Panc1 (cell line): ENCODE data around the gene MTX1. TPM values are rescaled to one million over a fixed set of nuclear protein-coding genes. Genes with fewer than 3 reads are reported as not detected.

Source experiments
- ATAC-seq: fragments of 200-7000 bp; cut with Tn5 transposase; 2 replicates; pipeline ENCODE4 v1.9.1; 2020; ENCODE audit warnings: mild to moderate bottlenecking, moderate library complexity
- BruUV-seq: library from RNA; stranded (reverse); fragments of 400-500 nt; replicated peaks from 2 replicates; lab custom pipeline; 2021; lab: Mats Ljungman, UMichigan
- CTCF ChIA-PET: fragments of 300-600 bp; sonication (Branson Sonifier 250); formaldehyde crosslinking; loops from one replicate; lab custom pipeline; 2022; ENCODE audit warnings: antibody characterized with exemption; lab: Charles Lee
- POLR2A ChIA-PET: fragments of 300-600 bp; sonication (Branson Sonifier 250); formaldehyde crosslinking; loops from one replicate; lab custom pipeline; 2022; ENCODE audit warnings: antibody characterized with exemption; lab: Charles Lee
- DNase-seq: peaks from one replicate; pipeline ENCODE4 v3.0.0-alpha.2; 2010; ENCODE audit warnings: low read depth, low spot score
- H3K27ac ChIP-seq: 2 replicates; pipeline ENCODE4 v1.5.1; 2011; ENCODE audit warnings: mild to moderate bottlenecking, low read length, inconsistent platforms
- H3K27me3 ChIP-seq: fragments of 200-500 bp; sonication (Bioruptor generic); 2 replicates; pipeline ENCODE4 v1.6.0; 2014; ENCODE audit warnings: low read length, inconsistent platforms; ENCODE audit not compliant: control insufficient read depth, insufficient read depth
- H3K36me3 ChIP-seq: fragments of 200-500 bp; sonication (Bioruptor generic); 2 replicates; pipeline ENCODE4 v1.5.1; 2014; ENCODE audit warnings: inconsistent platforms, mild to moderate bottlenecking, low read length, moderate library complexity; ENCODE audit not compliant: control insufficient read depth, insufficient read depth
- H3K4me1 ChIP-seq: 2 replicates; pipeline ENCODE4 v1.5.1; 2011; ENCODE audit warnings: inconsistent platforms, mild to moderate bottlenecking, low read length, moderate library complexity; ENCODE audit not compliant: control insufficient read depth, insufficient read depth
- H3K4me3 ChIP-seq, 2 experiments: 2 replicates each; pipeline ENCODE4 v1.5.1; 2011 to 2012; ENCODE audit warnings: low read depth in 2 of 2, low read length in 2 of 2, mild to moderate bottlenecking in 2 of 2, inconsistent platforms in 1 of 2, moderate library complexity in 1 of 2
- H3K9me3 ChIP-seq: fragments of 200-500 bp; sonication (Bioruptor generic); 2 replicates; pipeline ENCODE4 v1.5.1; 2014; ENCODE audit warnings: low read depth, mild to moderate bottlenecking, inconsistent platforms, low read length, moderate library complexity; ENCODE audit not compliant: control insufficient read depth, insufficient read depth
- POLR2AphosphoS5 ChIP-seq: IDR thresholded peaks from 2 replicates; pipeline ENCODE4 v1.6.1; 2012; ENCODE audit warnings: mild to moderate bottlenecking, low read depth, low read length, moderate library complexity
- REST ChIP-seq, 2 experiments: IDR thresholded peaks; 2 replicates each; pipeline ENCODE4 v1.6.1; 2011 to 2012; ENCODE audit warnings: low read depth in 2 of 2, control low read depth in 1 of 2, low read length in 1 of 2, mild to moderate bottlenecking in 1 of 2, moderate library complexity in 1 of 2; ENCODE audit not compliant: insufficient read depth in 1 of 2
- SIN3A ChIP-seq: IDR thresholded peaks from 2 replicates; pipeline ENCODE4 v1.6.1; 2012; ENCODE audit warnings: low read depth, mild to moderate bottlenecking, low read length, moderate library complexity, borderline replicate concordance; ENCODE audit not compliant: insufficient read depth
- TCF7L2 ChIP-seq: IDR thresholded peaks from 2 replicates; pipeline ENCODE4 v1.6.1; 2011; ENCODE audit warnings: mild to moderate bottlenecking, low read depth, low read length, inconsistent platforms
- in situ Hi-C: cut with HindIII; loops from 2 replicates; pipeline ENCODE4 v1.10.0; 2016; ENCODE audit warnings: low sequenced_read_pairs, low pct_unique_long_range_greater_than_20kb
- intact Hi-C: fragments of 100-400 bp; cut with micrococcal nuclease; formaldehyde crosslinking; loops from one replicate; pipeline ENCODE4 v1.10.0; 2022; ENCODE audit not compliant: unreplicated experiment
- total RNA-seq: library from RNA; stranded (reverse); gene quantifications from one replicate; pipeline ENCODE4 v1.2.1, GENCODE V29; 2021; ENCODE audit not compliant: unreplicated experiment
- TF ChIP-seq, protein P1 (sequence below): fragments of 450-650 bp; IDR thresholded peaks from 2 replicates; pipeline ENCODE4 v1.5.1; 2017; ENCODE audit warnings: mild to moderate bottlenecking

MTX1 gene
- total RNA-seq, 1 experiment from 2014 or later = 53.6 TPM

GRCh38 chr1:155196103-155196892, 12.2 kb upstream of the MTX1 start:
- H3K4me3 ChIP-seq = peak overlapping the region; percentile 64 to 96
- POLR2A ChIA-PET = interaction anchor here (0.6 kb wide), 1 partner anchor 51 kb away, joined by 6 read pairs; no protein-coding TSS in a partner anchor
- H3K4me1 ChIP-seq = peaks cover 24% of the 10 kb centered on the region
- H3K27me3 ChIP-seq = no peaks in the 10 kb centered on the region
- H3K9me3 ChIP-seq = no peaks in the 10 kb centered on the region
- BruUV-seq = no TSS peak
- CTCF ChIA-PET = no interaction called here
- H3K36me3 ChIP-seq = peaks cover 3% of the 10 kb centered on the region; the same call in 1 of the 2 replicates
- peak overlapping the region; percentile 79 for H3K27ac ChIP-seq
- in situ Hi-C loops = no loop called here
- ATAC-seq (no peak), DNase-seq (no peak)
- intact Hi-C loops = no loop called here
- TF ChIP-seq TCF7L2 (no peak), SIN3A (no peak), POLR2AphosphoS5 (no peak), REST (IDR thresholded peaks at IDR 0.05; ENCODE audit: insufficient read depth in 1 of 2, low read depth in 2 of 2, low read length in 1 of 2) (no peak)
- TF ChIP-seq, protein P1, sequence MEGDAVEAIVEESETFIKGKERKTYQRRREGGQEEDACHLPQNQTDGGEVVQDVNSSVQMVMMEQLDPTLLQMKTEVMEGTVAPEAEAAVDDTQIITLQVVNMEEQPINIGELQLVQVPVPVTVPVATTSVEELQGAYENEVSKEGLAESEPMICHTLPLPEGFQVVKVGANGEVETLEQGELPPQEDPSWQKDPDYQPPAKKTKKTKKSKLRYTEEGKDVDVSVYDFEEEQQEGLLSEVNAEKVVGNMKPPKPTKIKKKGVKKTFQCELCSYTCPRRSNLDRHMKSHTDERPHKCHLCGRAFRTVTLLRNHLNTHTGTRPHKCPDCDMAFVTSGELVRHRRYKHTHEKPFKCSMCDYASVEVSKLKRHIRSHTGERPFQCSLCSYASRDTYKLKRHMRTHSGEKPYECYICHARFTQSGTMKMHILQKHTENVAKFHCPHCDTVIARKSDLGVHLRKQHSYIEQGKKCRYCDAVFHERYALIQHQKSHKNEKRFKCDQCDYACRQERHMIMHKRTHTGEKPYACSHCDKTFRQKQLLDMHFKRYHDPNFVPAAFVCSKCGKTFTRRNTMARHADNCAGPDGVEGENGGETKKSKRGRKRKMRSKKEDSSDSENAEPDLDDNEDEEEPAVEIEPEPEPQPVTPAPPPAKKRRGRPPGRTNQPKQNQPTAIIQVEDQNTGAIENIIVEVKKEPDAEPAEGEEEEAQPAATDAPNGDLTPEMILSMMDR = no peak

DNA sequence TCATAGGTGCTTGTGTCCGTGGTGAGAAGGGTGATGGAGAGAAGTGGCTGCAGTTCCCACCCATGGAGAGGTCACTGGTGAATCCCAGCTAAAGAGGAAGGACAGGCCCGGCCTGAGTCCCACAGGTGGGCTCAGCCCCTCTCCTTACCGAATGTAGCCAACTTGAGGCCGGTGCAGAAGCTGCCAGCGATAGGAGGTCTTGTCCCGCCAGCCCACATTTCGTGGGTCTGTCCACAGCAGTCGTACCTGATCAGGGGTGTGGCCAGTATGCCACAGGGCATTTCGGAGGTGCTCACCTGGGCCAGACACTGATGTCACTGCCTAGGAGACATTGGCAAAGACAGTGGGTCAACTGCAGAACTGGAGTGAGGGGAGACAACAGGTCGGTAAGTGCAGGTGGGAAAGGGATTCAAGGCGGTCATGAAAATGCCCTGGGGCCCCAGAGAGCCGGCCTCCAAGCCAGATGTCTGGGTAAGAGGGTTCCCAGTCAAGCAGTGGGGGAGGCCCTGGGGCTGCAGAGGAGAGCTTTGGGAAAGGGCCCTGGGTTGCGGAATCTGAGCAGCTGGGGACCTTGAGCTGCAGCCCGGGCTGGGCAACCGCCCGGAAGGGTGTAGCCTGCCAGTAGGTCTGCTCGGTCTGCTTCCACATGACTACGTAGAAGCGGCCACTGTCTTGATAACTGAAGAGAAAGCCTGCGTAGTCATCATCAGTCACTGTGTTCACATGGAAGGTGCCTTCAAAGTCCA, 11.4 kb upstream of the MTX1 start:
- H3K27me3 ChIP-seq = no peaks in the 10 kb centered on the region
- no peaks in the 10 kb centered on the region for H3K9me3 ChIP-seq
- H3K4me1 ChIP-seq = peaks cover 24% of the 10 kb centered on the region
- CTCF ChIA-PET = no interaction called here
- no peak overlapping the region for H3K4me3 ChIP-seq
- intact Hi-C loops = no loop called here
- BruUV-seq = no TSS peak
- no peak for TF ChIP-seq TCF7L2
- no peak for TF ChIP-seq POLR2AphosphoS5
- TF ChIP-seq, protein P1 = no peak
- TF ChIP-seq SIN3A = no peak
- no peak for TF ChIP-seq REST (IDR thresholded peaks at IDR 0.05; ENCODE audit: insufficient read depth in 1 of 2, low read depth in 2 of 2, low read length in 1 of 2)
- H3K36me3 ChIP-seq = peaks cover 3% of the 10 kb centered on the region; the same call in 1 of the 2 replicates
- no peak overlapping the region for H3K27ac ChIP-seq
- in situ Hi-C loops = no loop called here
- ATAC-seq (no peak), DNase-seq (no peak)
- POLR2A ChIA-PET = no interaction called here
